H1 (cell line): ENCODE measurements around the gene ZDHHC24. TPM values are rescaled to one million over a fixed set of nuclear protein-coding genes. Genes with fewer than 3 reads are reported as not detected.

ENCODE experiments used
- BRCA1 ChIP-seq: IDR thresholded peaks from 2 replicates; pipeline ENCODE4 v1.6.1; 2012; ENCODE audit warnings: low read depth, low read length, improper control_type of control experiment
- CHD2 ChIP-seq: IDR thresholded peaks from 2 replicates; pipeline ENCODE4 v1.6.1; 2012; ENCODE audit warnings: low read length, improper control_type of control experiment
- EGR1 ChIP-seq: IDR thresholded peaks from 2 replicates; pipeline ENCODE4 v1.6.1; 2011; ENCODE audit warnings: low read depth, low read length, borderline replicate concordance
- EP300 ChIP-seq, 2 experiments: IDR thresholded peaks; 1 replicate in 1 of 2; 2 replicates in 1 of 2; pipeline ENCODE4 v1.6.1; 2011 to 2012; ENCODE audit warnings: low read depth in 2 of 2, low read length in 2 of 2, mild to moderate bottlenecking in 2 of 2, borderline replicate concordance in 1 of 2, inconsistent platforms in 1 of 2, moderate library complexity in 1 of 2
- GTF2F1 ChIP-seq: IDR thresholded peaks from 2 replicates; pipeline ENCODE4 v1.6.1; 2012; ENCODE audit warnings: low read depth, low read length, improper control_type of control experiment, borderline replicate concordance
- HDAC6 ChIP-seq: IDR thresholded peaks from one replicate; pipeline ENCODE4 v1.7.1; 2012; ENCODE audit warnings: low read depth, mild to moderate bottlenecking, inconsistent platforms, low read length, moderate library complexity
- JUN ChIP-seq: IDR thresholded peaks from 2 replicates; pipeline ENCODE4 v1.6.1; 2011; ENCODE audit warnings: low read depth, mild to moderate bottlenecking, improper control_type of control experiment, low read length
- NANOG ChIP-seq: IDR thresholded peaks from 2 replicates; pipeline ENCODE4 v1.6.1; 2011; ENCODE audit warnings: low read length, low read depth, mild to moderate bottlenecking, inconsistent platforms; ENCODE audit not compliant: insufficient read depth, poor library complexity, severe bottlenecking
- NRF1 ChIP-seq: IDR thresholded peaks from 2 replicates; pipeline ENCODE4 v1.6.1; 2011; ENCODE audit warnings: mild to moderate bottlenecking, low read depth, low read length, improper control_type of control experiment
- POU5F1 ChIP-seq: IDR thresholded peaks from 2 replicates; pipeline ENCODE4 v1.6.1; 2011; ENCODE audit warnings: low read depth, mild to moderate bottlenecking, low read length, moderate library complexity
- RAD21 ChIP-seq, 2 experiments: IDR thresholded peaks in 1 of 2; conservative IDR thresholded peaks in 1 of 2; 2 replicates each; pipeline ENCODE4 v1.6.1; 2011; ENCODE audit warnings: low read depth in 2 of 2, low read length in 2 of 2, improper control_type of control experiment in 1 of 2, inconsistent platforms in 1 of 2, mild to moderate bottlenecking in 1 of 2, moderate library complexity in 1 of 2
- SP1 ChIP-seq: IDR thresholded peaks from 2 replicates; pipeline ENCODE4 v1.6.1; 2011; ENCODE audit warnings: low read depth, low read length
- SRF ChIP-seq: IDR thresholded peaks from 2 replicates; pipeline ENCODE4 v1.6.1; 2011; ENCODE audit warnings: mild to moderate bottlenecking, low read depth, low read length, moderate library complexity
- YY1 ChIP-seq: IDR thresholded peaks from 2 replicates; pipeline ENCODE4 v1.6.1; 2011; ENCODE audit warnings: low read depth, mild to moderate bottlenecking, low read length
- polyA plus RNA-seq, 7 experiments: library from polyadenylated mRNA; depleted of rRNA in 3 of 7; stranded (reverse) in 5 of 7; unstranded in 2 of 7; fragments of >200 nt in 5 of 7; fragments of 200-250 nt in 2 of 7; gene quantifications; 1 replicate in 5 of 7; 2 replicates in 1 of 7; 4 replicates in 1 of 7; pipeline versions ENCODE4 v1.2.1 to v1.2.3, GENCODE V29; 2011 to 2013; ENCODE audit warnings: missing spikeins in 2 of 7, mixed read lengths in 2 of 7
- total RNA-seq: library from RNA; stranded (reverse); fragmentation: NEBNext Ultra II Directional; extraction: Animal tissue kit (Norgen Biotek cat#: 25700); gene quantifications from 2 replicates; pipeline ENCODE4 v1.2.1, GENCODE V29; 2021
- TF ChIP-seq, protein P1 (sequence below), 3 experiments: IDR thresholded peaks; 1 replicate in 2 of 3; 2 replicates in 1 of 3; pipeline versions ENCODE4 v1.5.1 to v1.6.1; 2011; ENCODE audit warnings: low read length in 3 of 3, mild to moderate bottlenecking in 3 of 3, inconsistent platforms in 2 of 3, low read depth in 1 of 3, moderate library complexity in 1 of 3; ENCODE audit not compliant: insufficient read depth in 1 of 3; ENCODE audit errors: control extremely low read depth in 1 of 3
- TF ChIP-seq, protein P2 (sequence below): IDR thresholded peaks from 2 replicates; pipeline ENCODE4 v1.6.1; 2011; ENCODE audit warnings: low read length, improper control_type of control experiment
- TF ChIP-seq, protein P3 (sequence below): IDR thresholded peaks from 2 replicates; pipeline ENCODE4 v1.6.1; 2012; ENCODE audit warnings: inconsistent platforms

The ZDHHC24 gene
- total and polyA plus RNA-seq, 2 of the 8 experiments (the other 6 are each of a cell fraction or from before 2014, with no cell fraction given) = 8.4 to 9.7 TPM

- TF ChIP-seq BRCA1 (no peak), NANOG (peak; percentile 2), HDAC6 (no peak), EP300 (IDR thresholded peaks at IDR 0.05; ENCODE audit: borderline replicate concordance in 1 of 2, low read depth in 2 of 2, low read length in 2 of 2) (no peak), JUN (no peak), GTF2F1 (no peak), CHD2 (peak; percentile 71), RAD21 (IDR thresholded peaks at IDR 0.05 in 1 of 2, conservative IDR thresholded peaks at IDR 0.05 in 1 of 2; ENCODE audit: low read depth in 2 of 2, low read length in 2 of 2) (no peak), SP1 (peak; percentile 77), SRF (no peak), YY1 (no peak), POU5F1 (no peak), NRF1 (no peak), EGR1 (no peak)
- TF ChIP-seq, protein P1, sequence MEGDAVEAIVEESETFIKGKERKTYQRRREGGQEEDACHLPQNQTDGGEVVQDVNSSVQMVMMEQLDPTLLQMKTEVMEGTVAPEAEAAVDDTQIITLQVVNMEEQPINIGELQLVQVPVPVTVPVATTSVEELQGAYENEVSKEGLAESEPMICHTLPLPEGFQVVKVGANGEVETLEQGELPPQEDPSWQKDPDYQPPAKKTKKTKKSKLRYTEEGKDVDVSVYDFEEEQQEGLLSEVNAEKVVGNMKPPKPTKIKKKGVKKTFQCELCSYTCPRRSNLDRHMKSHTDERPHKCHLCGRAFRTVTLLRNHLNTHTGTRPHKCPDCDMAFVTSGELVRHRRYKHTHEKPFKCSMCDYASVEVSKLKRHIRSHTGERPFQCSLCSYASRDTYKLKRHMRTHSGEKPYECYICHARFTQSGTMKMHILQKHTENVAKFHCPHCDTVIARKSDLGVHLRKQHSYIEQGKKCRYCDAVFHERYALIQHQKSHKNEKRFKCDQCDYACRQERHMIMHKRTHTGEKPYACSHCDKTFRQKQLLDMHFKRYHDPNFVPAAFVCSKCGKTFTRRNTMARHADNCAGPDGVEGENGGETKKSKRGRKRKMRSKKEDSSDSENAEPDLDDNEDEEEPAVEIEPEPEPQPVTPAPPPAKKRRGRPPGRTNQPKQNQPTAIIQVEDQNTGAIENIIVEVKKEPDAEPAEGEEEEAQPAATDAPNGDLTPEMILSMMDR (IDR thresholded peaks at IDR 0.05; ENCODE audit: control extremely low read depth in 1 of 3, insufficient read depth in 1 of 3, low read depth in 1 of 3, low read length in 3 of 3) = no peak
- TF ChIP-seq, protein P2, sequence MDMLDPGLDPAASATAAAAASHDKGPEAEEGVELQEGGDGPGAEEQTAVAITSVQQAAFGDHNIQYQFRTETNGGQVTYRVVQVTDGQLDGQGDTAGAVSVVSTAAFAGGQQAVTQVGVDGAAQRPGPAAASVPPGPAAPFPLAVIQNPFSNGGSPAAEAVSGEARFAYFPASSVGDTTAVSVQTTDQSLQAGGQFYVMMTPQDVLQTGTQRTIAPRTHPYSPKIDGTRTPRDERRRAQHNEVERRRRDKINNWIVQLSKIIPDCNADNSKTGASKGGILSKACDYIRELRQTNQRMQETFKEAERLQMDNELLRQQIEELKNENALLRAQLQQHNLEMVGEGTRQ = no peak
- TF ChIP-seq, protein P3, sequence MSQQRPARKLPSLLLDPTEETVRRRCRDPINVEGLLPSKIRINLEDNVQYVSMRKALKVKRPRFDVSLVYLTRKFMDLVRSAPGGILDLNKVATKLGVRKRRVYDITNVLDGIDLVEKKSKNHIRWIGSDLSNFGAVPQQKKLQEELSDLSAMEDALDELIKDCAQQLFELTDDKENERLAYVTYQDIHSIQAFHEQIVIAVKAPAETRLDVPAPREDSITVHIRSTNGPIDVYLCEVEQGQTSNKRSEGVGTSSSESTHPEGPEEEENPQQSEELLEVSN = no peak
- TF ChIP-seq, all 59 proteins: peak for 13
These were observed at the start of gene ZDHHC24 (continued) for GRCh38 chr11:66545701-66546367.
